H1 (cell line): ENCODE measurements around the gene REPS2. TPM values are rescaled to one million over a fixed set of nuclear protein-coding genes. Genes with fewer than 3 reads are reported as not detected.

Experiments
- CTCF ChIA-PET: fragments of 300-600 bp; sonication (Branson Sonifier 250); formaldehyde crosslinking; loops from one replicate; lab custom pipeline; 2021; ENCODE audit not compliant: partially characterized antibody; lab: Charles Lee
- POLR2A ChIA-PET: fragments of 300-600 bp; sonication (Branson Sonifier 250); formaldehyde crosslinking; loops from one replicate; lab custom pipeline; 2021; ENCODE audit warnings: inconsistent platforms; ENCODE audit not compliant: partially characterized antibody; lab: Charles Lee
- DNase-seq, 2 experiments: peaks; one replicate each; pipeline versions ENCODE4 v3.0.0 to v3.0.0-alpha.2; 2010 to 2022; ENCODE audit warnings: low spot score in 2 of 2, low read depth in 1 of 2, mixed read lengths in 1 of 2
- FAIRE-seq: peaks from 2 replicates; lab custom pipeline; 2011; peaks lifted over from hg19 to GRCh38; lab: Jason Lieb, UNC
- H2AFZ ChIP-seq: 2 replicates; pipeline ENCODE4 v1.8.1; 2012; ENCODE audit warnings: low read length, inconsistent platforms
- H2AK5ac ChIP-seq: 2 replicates; pipeline ENCODE4 v1.6.1; 2013; ENCODE audit warnings: low read depth, low read length
- H2BK120ac ChIP-seq: replicated peaks from 2 replicates; pipeline ENCODE3; 2013; ENCODE audit warnings: low read depth, low read length, inconsistent platforms
- H2BK12ac ChIP-seq: 2 replicates; pipeline ENCODE4 v1.6.1; 2013; ENCODE audit warnings: low read depth, low read length
- H2BK15ac ChIP-seq: 2 replicates; pipeline ENCODE4 v1.6.1; 2013; ENCODE audit warnings: low read length
- H2BK20ac ChIP-seq: 2 replicates; pipeline ENCODE4 v1.6.1; 2013; ENCODE audit warnings: low read length
- H2BK5ac ChIP-seq: 2 replicates; pipeline ENCODE4 v1.6.1; 2013; ENCODE audit warnings: low read depth, low read length
- H3K14ac ChIP-seq: 2 replicates; pipeline ENCODE4 v1.6.1; 2013; ENCODE audit warnings: inconsistent platforms; ENCODE audit not compliant: insufficient read length
- H3K18ac ChIP-seq: 2 replicates; pipeline ENCODE4 v1.6.1; 2013; ENCODE audit warnings: low read length; ENCODE audit errors: extremely low read depth
- H3K23ac ChIP-seq: 2 replicates; pipeline ENCODE4 v1.6.1; 2013; ENCODE audit warnings: inconsistent platforms; ENCODE audit not compliant: insufficient read length
- H3K23me2 ChIP-seq: 2 replicates; pipeline ENCODE4 v1.6.1; 2013; ENCODE audit warnings: low read depth, low read length
- H3K27ac ChIP-seq: 2 replicates; pipeline ENCODE4 v1.6.1; 2011; ENCODE audit warnings: low read depth, low read length, inconsistent platforms
- H3K27me3 ChIP-seq, 4 experiments: replicated peaks in 1 of 4; 1 replicate in 1 of 4; 2 replicates in 3 of 4; pipeline versions ENCODE4 v1.6.1 to v1.8.1; 2011 to 2013; ENCODE audit warnings: low read length in 3 of 4, mild to moderate bottlenecking in 3 of 4, inconsistent platforms in 2 of 4, mixed read lengths in 2 of 4, moderate library complexity in 1 of 4; ENCODE audit not compliant: control insufficient read depth in 3 of 4, insufficient read depth in 3 of 4; ENCODE audit errors: extremely low read depth in 1 of 4
- H3K36me3 ChIP-seq, 4 experiments: 2 replicates each; pipeline versions ENCODE4 v1.6.1 to v1.8.1; 2011 to 2013; ENCODE audit warnings: mild to moderate bottlenecking in 4 of 4, low read length in 3 of 4, moderate library complexity in 2 of 4, control low read depth in 1 of 4, inconsistent platforms in 1 of 4; ENCODE audit not compliant: insufficient read depth in 4 of 4, control insufficient read depth in 2 of 4
- H3K4ac ChIP-seq: replicated peaks from 2 replicates; pipeline ENCODE3; 2013; ENCODE audit warnings: low read length, low read depth, mixed read lengths, inconsistent platforms; ENCODE audit not compliant: insufficient read length
- H3K4me1 ChIP-seq, 4 experiments: replicated peaks in 1 of 4; 1 replicate in 1 of 4; 2 replicates in 3 of 4; pipeline versions ENCODE4 v1.6.1 to v1.8.1; 2011 to 2013; ENCODE audit warnings: low read length in 3 of 4, inconsistent platforms in 2 of 4, mixed read lengths in 1 of 4; ENCODE audit not compliant: insufficient read depth in 4 of 4, control insufficient read depth in 3 of 4
- H3K4me2 ChIP-seq, 2 experiments: 2 replicates each; pipeline versions ENCODE4 v1.6.1 to v1.8.1; 2011 to 2013; ENCODE audit warnings: low read depth in 2 of 2, low read length in 2 of 2, control low read depth in 1 of 2, inconsistent platforms in 1 of 2, mild to moderate bottlenecking in 1 of 2; ENCODE audit not compliant: insufficient read depth in 1 of 2
- H3K4me3 ChIP-seq, 4 experiments: fragments of 200-600, 300-600 bp in 1 of 4; sonication (generic), shearing (Covaris generic), sonication (Bioruptor Twin) in 1 of 4; 2 replicates each; pipeline versions ENCODE4 v1.5.1 to v1.8.1; 2011 to 2016; ENCODE audit warnings: low read length in 4 of 4, low read depth in 3 of 4, control low read depth in 2 of 4, inconsistent platforms in 2 of 4, mild to moderate bottlenecking in 2 of 4, mixed read lengths in 1 of 4, moderate library complexity in 1 of 4; ENCODE audit not compliant: insufficient read depth in 2 of 4; ENCODE audit errors: extremely low read depth in 1 of 4
- H3K56ac ChIP-seq: replicated peaks from 2 replicates; pipeline ENCODE3; 2013; ENCODE audit warnings: low read depth, mild to moderate bottlenecking, mixed read lengths, low read length, inconsistent platforms; ENCODE audit not compliant: insufficient read length
- H3K79me1 ChIP-seq: 2 replicates; pipeline ENCODE4 v1.6.1; 2013; ENCODE audit warnings: low read depth, low read length, control low read depth
- H3K79me2 ChIP-seq, 2 experiments: 2 replicates each; pipeline versions ENCODE4 v1.6.1 to v1.8.1; 2012 to 2013; ENCODE audit warnings: low read length in 2 of 2, mild to moderate bottlenecking in 2 of 2, inconsistent platforms in 1 of 2; ENCODE audit not compliant: insufficient read depth in 2 of 2, control insufficient read depth in 1 of 2
- H3K9ac ChIP-seq, 4 experiments: replicated peaks in 1 of 4; 1 replicate in 1 of 4; 2 replicates in 3 of 4; pipeline versions ENCODE4 v1.6.1 to v1.8.1; 2011 to 2013; ENCODE audit warnings: low read depth in 3 of 4, low read length in 3 of 4, control low read depth in 2 of 4, mild to moderate bottlenecking in 2 of 4, moderate library complexity in 2 of 4, inconsistent platforms in 1 of 4; ENCODE audit errors: extremely low read depth in 1 of 4
- H3K9me3 ChIP-seq, 2 experiments: 2 replicates each; pipeline versions ENCODE4 v1.6.1 to v1.8.1; 2012 to 2013; ENCODE audit warnings: mild to moderate bottlenecking in 2 of 2, moderate library complexity in 2 of 2, control low read depth in 1 of 2, inconsistent platforms in 1 of 2, low read depth in 1 of 2, low read length in 1 of 2, mixed read lengths in 1 of 2; ENCODE audit not compliant: insufficient read depth in 2 of 2
- H4K20me1 ChIP-seq, 2 experiments: replicated peaks in 1 of 2; 2 replicates each; pipeline versions ENCODE3 to v1.8.1; 2011 to 2013; ENCODE audit warnings: inconsistent platforms in 2 of 2, low read length in 2 of 2, mild to moderate bottlenecking in 1 of 2; ENCODE audit not compliant: insufficient read depth in 2 of 2, control insufficient read depth in 1 of 2
- H4K5ac ChIP-seq: 2 replicates; pipeline ENCODE4 v1.6.1; 2013; ENCODE audit warnings: low read length, low read depth, mixed read lengths, inconsistent platforms; ENCODE audit not compliant: insufficient read length
- H4K8ac ChIP-seq: 2 replicates; pipeline ENCODE4 v1.8.0; 2013; ENCODE audit warnings: mild to moderate bottlenecking, moderate library complexity, low read length, inconsistent platforms; ENCODE audit not compliant: insufficient read depth; ENCODE audit errors: extremely low read depth
- H4K91ac ChIP-seq: replicated peaks from 2 replicates; pipeline ENCODE3; 2013; ENCODE audit warnings: low read length, mixed read lengths, inconsistent platforms; ENCODE audit not compliant: insufficient read length
- ASH2L ChIP-seq: fragments of 200-600, 300-600 bp; sonication (generic); IDR thresholded peaks from one replicate; pipeline ENCODE4 v1.7.1; 2017; ENCODE audit warnings: low read length
- ATF3 ChIP-seq: IDR thresholded peaks from 2 replicates; pipeline ENCODE4 v1.6.1; 2011; ENCODE audit warnings: low read depth, mild to moderate bottlenecking, low read length; ENCODE audit not compliant: insufficient read depth
- CREB1 ChIP-seq: IDR thresholded peaks from 2 replicates; pipeline ENCODE4 v1.6.1; 2012; ENCODE audit warnings: inconsistent platforms
- HDAC2 ChIP-seq, 2 experiments: fragments of 300-600 bp in 1 of 2; sonication (generic) in 1 of 2; IDR thresholded peaks; 2 replicates each; pipeline ENCODE4 v1.6.1; 2011 to 2012; ENCODE audit warnings: low read depth in 2 of 2, low read length in 2 of 2, mild to moderate bottlenecking in 2 of 2, moderate library complexity in 2 of 2, borderline replicate concordance in 1 of 2, inconsistent platforms in 1 of 2
- KDM4A ChIP-seq: IDR thresholded peaks from one replicate; pipeline ENCODE4 v1.7.1; 2012; ENCODE audit warnings: low read depth, mild to moderate bottlenecking, moderate library complexity, low read length, inconsistent platforms; ENCODE audit not compliant: severe bottlenecking
- MAFK ChIP-seq: IDR thresholded peaks from 2 replicates; pipeline ENCODE4 v1.6.1; 2012; ENCODE audit warnings: low read depth, mild to moderate bottlenecking, improper control_type of control experiment, low read length
- NRF1 ChIP-seq: IDR thresholded peaks from 2 replicates; pipeline ENCODE4 v1.6.1; 2011; ENCODE audit warnings: mild to moderate bottlenecking, low read depth, low read length, improper control_type of control experiment
- SIRT6 ChIP-seq: IDR thresholded peaks from one replicate; pipeline ENCODE4 v1.7.1; 2012; ENCODE audit warnings: low read length, inconsistent platforms
- SP2 ChIP-seq: IDR thresholded peaks from 2 replicates; pipeline ENCODE4 v1.6.1; 2012; ENCODE audit warnings: mild to moderate bottlenecking, low read length, inconsistent platforms
- TAF7 ChIP-seq: optimal IDR thresholded peaks from 2 replicates; pipeline ENCODE3; 2011; ENCODE audit warnings: low read depth, mild to moderate bottlenecking, inconsistent platforms, low read length, moderate library complexity, borderline replicate concordance
- YY1 ChIP-seq: IDR thresholded peaks from 2 replicates; pipeline ENCODE4 v1.6.1; 2011; ENCODE audit warnings: low read depth, mild to moderate bottlenecking, low read length
- WGBS, 2 experiments: shearing (Covaris generic) in 1 of 2; methylation state at CpG; one replicate each; pipeline versions ENCODE4 v1.1.6 to v1.1.7; 2013 to 2015; ENCODE audit warnings: low lambda C conversion rate in 2 of 2, mixed read lengths in 2 of 2, inconsistent platforms in 1 of 2, low coverage in 1 of 2, missing lambda C conversion rate in 1 of 2; ENCODE audit not compliant: insufficient replicate concordance in 2 of 2, insufficient coverage in 1 of 2, insufficient read length in 1 of 2; ENCODE audit errors: extremely low coverage in 1 of 2, missing lambda C conversion rate in 1 of 2; 5-methylcytosine and 5-hydroxymethylcytosine counted together
- polyA plus RNA-seq, 7 experiments: library from polyadenylated mRNA; depleted of rRNA in 3 of 7; stranded (reverse) in 5 of 7; unstranded in 2 of 7; fragments of >200 nt in 5 of 7; fragments of 200-250 nt in 2 of 7; gene quantifications; 1 replicate in 5 of 7; 2 replicates in 1 of 7; 4 replicates in 1 of 7; pipeline versions ENCODE4 v1.2.1 to v1.2.3, GENCODE V29; 2011 to 2013; ENCODE audit warnings: missing spikeins in 2 of 7, mixed read lengths in 2 of 7
- total RNA-seq: library from RNA; stranded (reverse); fragmentation: NEBNext Ultra II Directional; extraction: Animal tissue kit (Norgen Biotek cat#: 25700); gene quantifications from 2 replicates; pipeline ENCODE4 v1.2.1, GENCODE V29; 2021
- TF ChIP-seq, protein P1 (sequence below), 3 experiments: IDR thresholded peaks; 1 replicate in 2 of 3; 2 replicates in 1 of 3; pipeline versions ENCODE4 v1.5.1 to v1.6.1; 2011; ENCODE audit warnings: low read length in 3 of 3, mild to moderate bottlenecking in 3 of 3, inconsistent platforms in 2 of 3, low read depth in 1 of 3, moderate library complexity in 1 of 3; ENCODE audit not compliant: insufficient read depth in 1 of 3; ENCODE audit errors: control extremely low read depth in 1 of 3

The REPS2 gene
- total and polyA plus RNA-seq, 2 of the 8 experiments (the other 6 are each of a cell fraction or from before 2014, with no cell fraction given), result 0.79 to 4.3 TPM

- Histone ChIP-seq H3K4me3 (no peak overlapping the region), H2AK5ac (no peak overlapping the region), H3K27me3 (no peaks in the 10 kb centered on the region), H2BK5ac (no peak overlapping the region), H3K36me3 (no peaks in the 10 kb centered on the region), H4K91ac (no peak overlapping the region), H3K9ac (no peak overlapping the region), H3K14ac (no peak overlapping the region), H3K56ac (no peak overlapping the region), H2BK20ac (no peak overlapping the region), H2BK120ac (no peak overlapping the region), H4K5ac (no peak overlapping the region), H3K79me2 (no peaks in the 10 kb centered on the region), H3K4me2 (no peak overlapping the region), H3K79me1 (no peaks in the 10 kb centered on the region), H3K18ac (no peak overlapping the region), H3K23ac (no peak overlapping the region), H3K9me3 (no peaks in the 10 kb centered on the region), H2BK12ac (no peak overlapping the region), H3K23me2 (no peaks in the 10 kb centered on the region), H3K4ac (no peak overlapping the region), H4K20me1 (no peaks in the 10 kb centered on the region), H3K4me1 (no peaks in the 10 kb centered on the region), H3K27ac (no peak overlapping the region), H4K8ac (no peak overlapping the region), H2BK15ac (no peak overlapping the region), H2AFZ (no peak overlapping the region)
- CTCF ChIA-PET, result no interaction called here
- WGBS, 2 experiments, result 100% methylated on average over 1 of the region's 5 CpGs; no CpG with 5 or more reads in 1 of the 2 experiments
- FAIRE-seq, result no peak
- POLR2A ChIA-PET, result no interaction called here
- DNase-seq, result no peak
- TF ChIP-seq, protein P1, sequence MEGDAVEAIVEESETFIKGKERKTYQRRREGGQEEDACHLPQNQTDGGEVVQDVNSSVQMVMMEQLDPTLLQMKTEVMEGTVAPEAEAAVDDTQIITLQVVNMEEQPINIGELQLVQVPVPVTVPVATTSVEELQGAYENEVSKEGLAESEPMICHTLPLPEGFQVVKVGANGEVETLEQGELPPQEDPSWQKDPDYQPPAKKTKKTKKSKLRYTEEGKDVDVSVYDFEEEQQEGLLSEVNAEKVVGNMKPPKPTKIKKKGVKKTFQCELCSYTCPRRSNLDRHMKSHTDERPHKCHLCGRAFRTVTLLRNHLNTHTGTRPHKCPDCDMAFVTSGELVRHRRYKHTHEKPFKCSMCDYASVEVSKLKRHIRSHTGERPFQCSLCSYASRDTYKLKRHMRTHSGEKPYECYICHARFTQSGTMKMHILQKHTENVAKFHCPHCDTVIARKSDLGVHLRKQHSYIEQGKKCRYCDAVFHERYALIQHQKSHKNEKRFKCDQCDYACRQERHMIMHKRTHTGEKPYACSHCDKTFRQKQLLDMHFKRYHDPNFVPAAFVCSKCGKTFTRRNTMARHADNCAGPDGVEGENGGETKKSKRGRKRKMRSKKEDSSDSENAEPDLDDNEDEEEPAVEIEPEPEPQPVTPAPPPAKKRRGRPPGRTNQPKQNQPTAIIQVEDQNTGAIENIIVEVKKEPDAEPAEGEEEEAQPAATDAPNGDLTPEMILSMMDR (IDR thresholded peaks at IDR 0.05; ENCODE audit: control extremely low read depth in 1 of 3, insufficient read depth in 1 of 3, low read depth in 1 of 3, low read length in 3 of 3), result no peak
- TF ChIP-seq ASH2L, result no peak
- TF ChIP-seq YY1, result no peak
- no peak for TF ChIP-seq KDM4A
- no peak for TF ChIP-seq SIRT6
- no peak for TF ChIP-seq CREB1
- TF ChIP-seq TAF7, result no peak
- TF ChIP-seq NRF1, result no peak
- TF ChIP-seq MAFK, result no peak
- no peak for TF ChIP-seq HDAC2 (IDR thresholded peaks at IDR 0.05; ENCODE audit: borderline replicate concordance in 1 of 2, low read depth in 2 of 2, low read length in 2 of 2)
- no peak for TF ChIP-seq SP2
- no peak for TF ChIP-seq ATF3
Measured at GRCh38 chrX:16916561-16916960, 29.9 kb upstream of the REPS2 start.
